ENCODE results near the gene AKAP17A.
"Not testable (repeated sequence)": the region's sequence is repeated elsewhere in the genome, so short reads cannot be mapped to it uniquely, and the experiment has no call there.

AKAP17A gene

GRCh38 chrX:1602299-1602698, 10.9 kb downstream of the AKAP17A start:
- DNase-seq (ENCODE audit: low read depth in 3 of 3): no peak

GRCh38 chrX:1606496-1606895, 15.1 kb downstream of the AKAP17A start:
- no peak for DNase-seq (ENCODE audit: low read depth in 3 of 3)

GRCh38 chrX:1609311-1609710, 17.9 kb downstream of the AKAP17A start:
- DNase-seq (ENCODE audit: low read depth in 3 of 3): no peak

GRCh38 chrX:1609762-1610161, 18.4 kb downstream of the AKAP17A start:
- no peak for DNase-seq (ENCODE audit: low read depth in 3 of 3)

GRCh38 chrX:1610166-1610565, 18.8 kb downstream of the AKAP17A start:
- no peak for DNase-seq (ENCODE audit: low read depth in 3 of 3)

- no peak for DNase-seq (ENCODE audit: low read depth in 3 of 3)
These were observed 19.3 kb downstream of the AKAP17A start for GRCh38 chrX:1610736-1611135.

GRCh38 chrX:1612641-1613286, 21.4 kb downstream of the AKAP17A start:
- DNase-seq (ENCODE audit: low read depth in 3 of 3): no peak

- DNase-seq (ENCODE audit: low read depth in 3 of 3): no peak
These were observed 23.5 kb downstream of the AKAP17A start, which contains the start of gene ASMT for GRCh38 chrX:1614927-1615326. TSS of gene ASMT (plus strand) at chrX:1615059. CDS start at chrX:1615200, 141 bp downstream.

GRCh38 chrX:1618689-1619088, 27.3 kb downstream of the AKAP17A start:
- no peak for DNase-seq (ENCODE audit: low read depth in 3 of 3)

- DNase-seq (ENCODE audit: low read depth in 3 of 3): no peak
These were observed 32.3 kb downstream of the AKAP17A start for GRCh38 chrX:1623691-1624090.

GRCh38 chrX:1624158-1624860, 32.9 kb downstream of the AKAP17A start:
- DNase-seq (ENCODE audit: low read depth in 3 of 3): not testable (repeated sequence)

- DNase-seq (ENCODE audit: low read depth in 3 of 3): not testable (repeated sequence)
These were observed 33.4 kb downstream of the AKAP17A start for GRCh38 chrX:1624861-1625215.

- DNase-seq (ENCODE audit: low read depth in 3 of 3): no peak
These were observed 37.8 kb downstream of the AKAP17A start for GRCh38 chrX:1629244-1629643.

- no peak for DNase-seq (ENCODE audit: low read depth in 3 of 3)
These were observed 54.6 kb downstream of the AKAP17A start for GRCh38 chrX:1646009-1646408.

GRCh38 chrX:1649621-1650020, 58.2 kb downstream of the AKAP17A start:
- no peak for DNase-seq (ENCODE audit: low read depth in 3 of 3)

Measured in stimulated activated CD4-positive, alpha-beta T cell treated with anti-CD3 and anti-CD28 coated beads, TNF-alpha, amount 100 ng/mL, for 48 hours (primary cell).